HepG2 (cell line): ENCODE data around the gene PRRT2. TPM values are rescaled to one million over a fixed set of nuclear protein-coding genes. Genes with fewer than 3 reads are reported as not detected.

Source experiments
- ATF5 ChIP-seq: sonication (generic); formaldehyde crosslinking; IDR thresholded peaks from 2 replicates; pipeline ENCODE4 v1.4.0; 2020; ENCODE audit warnings: mild to moderate bottlenecking, low read depth, missing genetic modification reagents
- HOXA7 ChIP-seq: sonication (generic); formaldehyde crosslinking; IDR thresholded peaks from 2 replicates; pipeline ENCODE4 v1.8.1; 2022; ENCODE audit warnings: mild to moderate bottlenecking, missing genetic modification reagents, moderate library complexity
- LRRFIP1 ChIP-seq: sonication (generic); formaldehyde crosslinking; conservative IDR thresholded peaks from 2 replicates; pipeline ENCODE4 v1.4.0; 2020; ENCODE audit warnings: missing genetic modification reagents
- MIER3 ChIP-seq: IDR thresholded peaks from 2 replicates; pipeline ENCODE4 v1.6.1; 2016; ENCODE audit warnings: missing compliant biosample characterization, borderline replicate concordance
- POLR2A ChIP-seq, 2 experiments: IDR thresholded peaks; 2 replicates each; pipeline ENCODE4 v1.6.1; 2011; ENCODE audit warnings: low read depth in 2 of 2, low read length in 2 of 2, mild to moderate bottlenecking in 1 of 2, moderate library complexity in 1 of 2; ENCODE audit not compliant: insufficient read depth in 1 of 2
- RBFOX2 ChIP-seq: fragments of 200-400 bp; formaldehyde crosslinking; IDR thresholded peaks from 2 replicates; pipeline ENCODE4 v1.6.1; 2017; ENCODE audit warnings: low read depth, mild to moderate bottlenecking, low read length
- SOX13 ChIP-seq, 3 experiments: fragments of 450-650 bp in 1 of 3; sonication (generic) in 1 of 3; formaldehyde crosslinking in 1 of 3; IDR thresholded peaks in 2 of 3; conservative IDR thresholded peaks in 1 of 3; 2 replicates each; pipeline versions ENCODE4 v1.5.0 to v1.6.1; 2016 to 2020; ENCODE audit warnings: antibody characterized with exemption in 1 of 3, mild to moderate bottlenecking in 1 of 3, missing compliant biosample characterization in 1 of 3, missing genetic modification reagents in 1 of 3, moderate library complexity in 1 of 3
- TARDBP ChIP-seq: sonication (generic); formaldehyde crosslinking; IDR thresholded peaks from 2 replicates; pipeline ENCODE4 v1.8.0; 2022; ENCODE audit warnings: mild to moderate bottlenecking, missing genetic modification reagents
- ZC3H13 ChIP-seq: sonication (generic); formaldehyde crosslinking; IDR thresholded peaks from 2 replicates; pipeline ENCODE4 v1.8.1; 2023; ENCODE audit warnings: mild to moderate bottlenecking, missing genetic modification reagents, moderate library complexity
- ZFP90 ChIP-seq: sonication (generic); formaldehyde crosslinking; IDR thresholded peaks from 2 replicates; pipeline ENCODE4 v1.8.0; 2022; ENCODE audit warnings: missing genetic modification reagents, mild to moderate bottlenecking, inconsistent platforms, borderline replicate concordance
- ZNF263 ChIP-seq: sonication (generic); formaldehyde crosslinking; IDR thresholded peaks from 2 replicates; pipeline ENCODE4 v1.4.0; 2020; ENCODE audit warnings: missing genetic modification reagents
- ZNF639 ChIP-seq: conservative IDR thresholded peaks from 2 replicates; pipeline ENCODE4 v1.6.1; 2018; ENCODE audit warnings: missing genetic modification reagents
- polyA plus RNA-seq, 8 experiments: library from polyadenylated mRNA; depleted of rRNA in 3 of 8; stranded (reverse) in 7 of 8; unstranded in 1 of 8; fragments of >200 nt; fragmentation: Illumina TruSeq in 4 of 8; extraction: Trizol in 4 of 8; gene quantifications; 2 replicates each; pipeline versions ENCODE4 v1.2.1 to v1.2.3, GENCODE V29; 2011 to 2016; ENCODE audit warnings: low read depth in 4 of 8, missing spikeins in 1 of 8, mixed read lengths in 1 of 8; ENCODE audit not compliant: insufficient read depth in 1 of 8
- total RNA-seq, 5 experiments: library from RNA; depleted of rRNA; stranded (reverse); fragments of >200 nt; fragmentation: Illumina TruSeq; extraction: Trizol; gene quantifications; 2 replicates each; pipeline ENCODE4 v1.2.3, GENCODE V29; 2016; ENCODE audit warnings: low read depth in 1 of 5
- TF ChIP-seq, protein P1 (sequence below): sonication (generic); formaldehyde crosslinking; IDR thresholded peaks from 2 replicates; pipeline ENCODE4 v1.4.0; 2020; ENCODE audit warnings: mild to moderate bottlenecking, missing genetic modification reagents
- TF ChIP-seq, protein P2 (sequence below): sonication (generic); formaldehyde crosslinking; IDR thresholded peaks from 2 replicates; pipeline ENCODE4 v1.5.1; 2020; ENCODE audit warnings: missing genetic modification reagents, mild to moderate bottlenecking, borderline replicate concordance
- TF ChIP-seq, protein P3 (sequence below): sonication (generic); formaldehyde crosslinking; IDR thresholded peaks from 2 replicates; pipeline ENCODE4 v1.4.0; 2020; ENCODE audit warnings: missing genetic modification reagents

Gene PRRT2
- total and polyA plus RNA-seq, 2 of the 13 experiments (the other 11 are each of a cell fraction or from before 2014, with no cell fraction given) = 0.51 to 1.1 TPM

- TF ChIP-seq SOX13 (IDR thresholded peaks at IDR 0.05) (no peak), SOX13 (CRISPR knock-in tag; conservative IDR thresholded peaks at IDR 0.05 in 1 of 2, IDR thresholded peaks at IDR 0.05 in 1 of 2) (0 out of 4 replicates have a peak, but pooled peaks of 1 of the 2 experiments have one; percentile 10), ZNF639 (CRISPR knock-in tag) (no peak), ATF5 (no peak), ZFP90 (CRISPR knock-in tag) (no peak), LRRFIP1 (0 out of 2 replicates have a peak, but pooled peaks have one; percentile 71), HOXA7 (no peak), POLR2A (IDR thresholded peaks at IDR 0.05; ENCODE audit: insufficient read depth in 1 of 2, low read depth in 2 of 2, low read length in 2 of 2) (0 out of 4 replicates have a peak, but pooled peaks of 1 of the 2 experiments have one; percentile 7), TARDBP (CRISPR knock-in tag) (0 out of 2 replicates have a peak, but pooled peaks have one; percentile 23), ZC3H13 (peak; percentile 88; the same call in 1 of the 2 replicates), RBFOX2 (peak; percentile 30; the same call in 1 of the 2 replicates), MIER3 (CRISPR knock-in tag) (no peak), ZNF263 (CRISPR knock-in tag) (peak; percentile 48; the same call in 1 of the 2 replicates)
- TF ChIP-seq, protein P1, sequence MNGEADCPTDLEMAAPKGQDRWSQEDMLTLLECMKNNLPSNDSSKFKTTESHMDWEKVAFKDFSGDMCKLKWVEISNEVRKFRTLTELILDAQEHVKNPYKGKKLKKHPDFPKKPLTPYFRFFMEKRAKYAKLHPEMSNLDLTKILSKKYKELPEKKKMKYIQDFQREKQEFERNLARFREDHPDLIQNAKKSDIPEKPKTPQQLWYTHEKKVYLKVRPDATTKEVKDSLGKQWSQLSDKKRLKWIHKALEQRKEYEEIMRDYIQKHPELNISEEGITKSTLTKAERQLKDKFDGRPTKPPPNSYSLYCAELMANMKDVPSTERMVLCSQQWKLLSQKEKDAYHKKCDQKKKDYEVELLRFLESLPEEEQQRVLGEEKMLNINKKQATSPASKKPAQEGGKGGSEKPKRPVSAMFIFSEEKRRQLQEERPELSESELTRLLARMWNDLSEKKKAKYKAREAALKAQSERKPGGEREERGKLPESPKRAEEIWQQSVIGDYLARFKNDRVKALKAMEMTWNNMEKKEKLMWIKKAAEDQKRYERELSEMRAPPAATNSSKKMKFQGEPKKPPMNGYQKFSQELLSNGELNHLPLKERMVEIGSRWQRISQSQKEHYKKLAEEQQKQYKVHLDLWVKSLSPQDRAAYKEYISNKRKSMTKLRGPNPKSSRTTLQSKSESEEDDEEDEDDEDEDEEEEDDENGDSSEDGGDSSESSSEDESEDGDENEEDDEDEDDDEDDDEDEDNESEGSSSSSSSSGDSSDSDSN (CRISPR knock-in tag) = peak; percentile 33; the same call in 1 of the 2 replicates
- TF ChIP-seq, protein P2, sequence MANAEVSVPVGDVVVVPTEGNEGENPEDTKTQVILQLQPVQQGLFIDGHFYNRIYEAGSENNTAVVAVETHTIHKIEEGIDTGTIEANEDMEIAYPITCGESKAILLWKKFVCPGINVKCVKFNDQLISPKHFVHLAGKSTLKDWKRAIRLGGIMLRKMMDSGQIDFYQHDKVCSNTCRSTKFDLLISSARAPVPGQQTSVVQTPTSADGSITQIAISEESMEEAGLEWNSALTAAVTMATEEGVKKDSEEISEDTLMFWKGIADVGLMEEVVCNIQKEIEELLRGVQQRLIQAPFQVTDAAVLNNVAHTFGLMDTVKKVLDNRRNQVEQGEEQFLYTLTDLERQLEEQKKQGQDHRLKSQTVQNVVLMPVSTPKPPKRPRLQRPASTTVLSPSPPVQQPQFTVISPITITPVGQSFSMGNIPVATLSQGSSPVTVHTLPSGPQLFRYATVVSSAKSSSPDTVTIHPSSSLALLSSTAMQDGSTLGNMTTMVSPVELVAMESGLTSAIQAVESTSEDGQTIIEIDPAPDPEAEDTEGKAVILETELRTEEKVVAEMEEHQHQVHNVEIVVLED (CRISPR knock-in tag) = no peak
- TF ChIP-seq, protein P3, sequence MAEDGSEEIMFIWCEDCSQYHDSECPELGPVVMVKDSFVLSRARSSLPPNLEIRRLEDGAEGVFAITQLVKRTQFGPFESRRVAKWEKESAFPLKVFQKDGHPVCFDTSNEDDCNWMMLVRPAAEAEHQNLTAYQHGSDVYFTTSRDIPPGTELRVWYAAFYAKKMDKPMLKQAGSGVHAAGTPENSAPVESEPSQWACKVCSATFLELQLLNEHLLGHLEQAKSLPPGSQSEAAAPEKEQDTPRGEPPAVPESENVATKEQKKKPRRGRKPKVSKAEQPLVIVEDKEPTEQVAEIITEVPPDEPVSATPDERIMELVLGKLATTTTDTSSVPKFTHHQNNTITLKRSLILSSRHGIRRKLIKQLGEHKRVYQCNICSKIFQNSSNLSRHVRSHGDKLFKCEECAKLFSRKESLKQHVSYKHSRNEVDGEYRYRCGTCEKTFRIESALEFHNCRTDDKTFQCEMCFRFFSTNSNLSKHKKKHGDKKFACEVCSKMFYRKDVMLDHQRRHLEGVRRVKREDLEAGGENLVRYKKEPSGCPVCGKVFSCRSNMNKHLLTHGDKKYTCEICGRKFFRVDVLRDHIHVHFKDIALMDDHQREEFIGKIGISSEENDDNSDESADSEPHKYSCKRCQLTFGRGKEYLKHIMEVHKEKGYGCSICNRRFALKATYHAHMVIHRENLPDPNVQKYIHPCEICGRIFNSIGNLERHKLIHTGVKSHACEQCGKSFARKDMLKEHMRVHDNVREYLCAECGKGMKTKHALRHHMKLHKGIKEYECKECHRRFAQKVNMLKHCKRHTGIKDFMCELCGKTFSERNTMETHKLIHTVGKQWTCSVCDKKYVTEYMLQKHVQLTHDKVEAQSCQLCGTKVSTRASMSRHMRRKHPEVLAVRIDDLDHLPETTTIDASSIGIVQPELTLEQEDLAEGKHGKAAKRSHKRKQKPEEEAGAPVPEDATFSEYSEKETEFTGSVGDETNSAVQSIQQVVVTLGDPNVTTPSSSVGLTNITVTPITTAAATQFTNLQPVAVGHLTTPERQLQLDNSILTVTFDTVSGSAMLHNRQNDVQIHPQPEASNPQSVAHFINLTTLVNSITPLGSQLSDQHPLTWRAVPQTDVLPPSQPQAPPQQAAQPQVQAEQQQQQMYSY = no peak
Observed at GRCh38 chr16:29820271-29820701, 8.3 kb downstream of the PRRT2 start, which contains the start of gene MVP (continued).
